HPDE6-E6E7 (cell line): ENCODE measurements around the gene EFCAB6.

Experiments
- DNase-seq: peaks from one replicate; pipeline ENCODE4 v3.0.0; 2011; ENCODE audit warnings: missing footprints; ENCODE audit errors: extremely low spot score

Gene EFCAB6

DNA sequence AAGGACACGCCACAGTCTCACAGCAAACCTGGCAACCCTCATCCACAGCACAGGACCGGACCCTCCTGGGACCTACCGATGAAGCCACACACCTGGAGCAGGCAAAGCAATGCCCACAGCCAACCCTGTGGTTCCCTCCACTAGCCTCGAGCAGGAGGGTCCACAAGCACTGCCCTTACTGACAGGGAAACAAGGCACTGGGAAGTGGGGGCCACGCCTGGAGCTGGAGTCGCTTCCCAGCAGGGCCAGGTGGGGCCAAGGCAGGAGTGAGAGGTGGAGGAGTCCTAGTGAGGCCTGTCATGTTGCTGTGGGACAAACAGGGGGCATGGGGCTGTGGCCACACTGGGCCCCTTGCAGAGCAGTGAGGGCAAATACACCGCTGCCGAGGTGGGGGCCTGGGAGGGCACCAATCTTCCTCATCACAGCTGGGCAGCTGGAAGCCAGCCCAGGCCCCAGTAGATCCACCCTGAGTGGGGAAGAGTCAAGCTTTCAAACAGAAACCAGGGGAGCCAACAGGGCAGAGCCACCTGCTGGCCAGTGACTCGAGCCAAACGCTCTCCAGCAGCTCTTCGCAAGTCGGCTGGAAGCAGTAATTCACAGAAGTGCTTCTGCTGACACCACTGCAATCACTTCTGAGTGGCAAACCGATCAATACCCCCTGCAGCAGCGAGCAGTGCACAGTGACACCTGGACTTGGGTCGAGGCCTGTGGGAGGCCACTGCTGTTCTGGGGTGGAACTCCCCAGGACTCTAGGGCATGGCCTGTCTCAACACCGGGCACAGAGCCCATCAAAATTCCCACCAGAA is 36.5 kb upstream of the EFCAB6 start:
- DNase-seq, result peak; percentile 15

DNA sequence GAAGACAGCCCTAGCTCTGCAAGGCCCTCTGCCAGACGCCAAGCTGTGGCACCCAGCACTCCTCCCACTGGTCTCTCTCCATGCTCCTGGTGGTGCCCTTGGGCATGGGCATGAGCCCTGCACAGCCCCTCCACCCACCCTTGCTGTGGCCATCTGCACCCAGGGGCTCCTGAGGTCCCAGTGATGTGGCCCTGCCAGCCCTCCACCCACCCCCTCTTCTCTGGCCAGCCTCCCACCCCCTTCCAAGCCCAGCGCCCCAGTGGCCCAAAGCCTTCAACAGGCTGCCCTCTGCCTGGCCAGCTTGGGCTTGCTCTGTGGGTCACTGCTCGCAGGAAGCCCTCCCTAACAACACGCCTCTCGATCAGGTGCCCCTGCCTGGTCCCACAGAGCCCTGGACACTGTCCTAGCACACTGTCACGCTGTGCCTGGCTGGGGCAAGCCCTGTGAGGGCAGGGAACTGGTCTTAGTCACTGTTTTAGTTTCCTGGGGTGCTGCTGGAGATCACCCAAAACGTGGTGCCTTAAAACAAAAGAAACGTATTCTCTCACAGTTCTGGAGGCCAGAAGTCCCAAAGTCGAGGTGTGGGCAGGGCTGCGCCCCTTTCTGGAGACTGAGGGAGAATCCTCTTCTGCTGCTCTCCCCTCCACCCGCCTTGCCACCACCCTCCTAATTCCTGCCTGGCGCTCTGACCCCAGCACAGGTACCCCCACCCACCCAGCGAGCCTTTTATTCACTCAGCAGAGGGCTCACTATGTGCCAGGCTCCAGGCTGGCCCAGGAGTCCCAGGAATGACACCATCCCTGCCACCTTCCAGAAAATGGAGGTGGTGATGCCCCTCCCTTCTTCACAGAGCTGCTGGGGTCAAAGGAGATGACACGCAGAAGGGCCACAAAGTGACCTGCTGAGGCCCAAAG is 35.5 kb upstream of the EFCAB6 start:
- DNase-seq, result no peak

DNA sequence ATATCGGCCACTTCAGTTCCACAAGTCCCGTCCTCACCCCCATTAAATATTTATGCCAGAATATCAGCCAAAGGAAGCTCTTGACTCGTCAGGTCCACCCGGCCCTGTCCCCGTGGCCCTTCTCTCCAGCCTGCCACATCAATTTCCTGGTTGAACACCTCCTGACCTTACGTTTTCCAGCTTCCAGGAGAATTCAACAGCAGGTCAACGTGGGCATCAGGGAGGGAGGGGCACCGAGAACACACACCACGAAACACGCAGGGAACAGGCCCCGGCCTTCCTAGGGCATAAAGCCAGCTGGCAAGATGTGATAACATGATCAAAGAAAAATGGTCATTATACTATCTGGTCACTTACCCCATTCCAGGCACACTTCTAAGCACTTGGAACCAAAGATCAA is 34.9 kb upstream of the EFCAB6 start:
- no peak for DNase-seq

DNA sequence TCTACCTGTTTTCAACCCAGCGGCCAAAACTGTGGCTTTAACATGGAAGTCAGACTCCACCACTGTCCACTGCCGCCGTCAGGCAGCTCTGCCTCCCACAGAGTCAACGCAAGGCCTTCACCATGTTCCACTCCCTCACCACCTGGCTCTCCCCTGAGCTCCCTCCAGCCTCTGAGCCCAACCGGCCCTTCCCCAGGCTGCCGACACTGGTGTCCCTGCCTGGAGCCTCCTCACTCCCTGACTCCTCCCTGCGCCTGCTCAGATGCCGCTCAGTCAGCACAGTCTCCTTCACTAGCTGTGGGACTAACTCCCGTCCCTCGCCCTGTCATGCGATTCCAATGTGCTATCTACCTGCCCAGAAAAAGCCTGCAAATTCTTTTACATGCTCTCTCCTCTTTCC is 33.9 kb upstream of the EFCAB6 start:
- no peak for DNase-seq

DNA sequence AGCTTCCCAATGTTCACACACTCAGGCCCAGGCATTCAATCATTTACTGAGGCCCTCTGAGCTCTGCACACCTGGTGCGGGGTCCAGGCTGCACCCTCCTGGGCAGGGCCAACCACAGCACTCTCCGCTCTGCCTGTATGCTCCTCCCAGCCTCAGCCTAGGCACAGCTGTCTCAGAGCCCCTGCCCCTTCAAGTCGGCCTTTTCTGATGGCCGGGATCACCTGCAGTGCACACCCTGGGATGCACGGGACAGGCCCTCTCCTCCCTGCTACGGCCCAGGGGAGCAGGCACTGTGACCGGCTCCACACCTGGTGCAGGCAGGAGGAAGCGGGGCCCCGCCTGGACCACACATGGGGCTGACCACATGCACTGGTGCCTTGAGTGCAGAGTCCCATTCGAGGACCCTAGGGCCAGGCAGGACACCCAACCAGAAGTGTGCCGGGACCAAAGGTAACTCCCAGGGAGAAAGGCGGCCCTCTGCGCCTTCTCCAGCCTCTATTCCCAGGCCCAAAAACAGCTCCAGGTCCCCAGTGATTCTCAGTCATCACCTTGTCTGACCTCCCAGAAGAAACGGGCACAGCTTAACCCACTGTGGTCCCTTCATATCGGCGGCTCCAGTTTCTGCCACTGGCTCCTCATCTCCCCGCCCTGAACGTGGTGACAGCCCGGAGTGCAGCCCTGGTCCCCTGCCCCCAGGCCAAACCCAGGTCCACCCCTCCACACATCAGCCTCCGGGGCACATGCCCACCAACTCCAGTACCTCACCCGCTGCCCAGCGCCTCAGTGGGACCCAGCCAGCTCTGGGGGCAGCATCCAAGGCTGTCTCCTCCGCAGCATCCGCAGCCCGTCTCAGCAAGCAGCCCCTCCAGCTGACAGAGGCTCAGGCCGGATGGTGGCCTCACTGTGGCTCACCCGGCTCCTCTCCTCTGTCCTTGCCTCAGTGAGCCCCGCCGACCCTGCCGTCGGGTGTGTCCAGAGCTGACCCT is 32.7 kb upstream of the EFCAB6 start:
- DNase-seq, result no peak

DNA sequence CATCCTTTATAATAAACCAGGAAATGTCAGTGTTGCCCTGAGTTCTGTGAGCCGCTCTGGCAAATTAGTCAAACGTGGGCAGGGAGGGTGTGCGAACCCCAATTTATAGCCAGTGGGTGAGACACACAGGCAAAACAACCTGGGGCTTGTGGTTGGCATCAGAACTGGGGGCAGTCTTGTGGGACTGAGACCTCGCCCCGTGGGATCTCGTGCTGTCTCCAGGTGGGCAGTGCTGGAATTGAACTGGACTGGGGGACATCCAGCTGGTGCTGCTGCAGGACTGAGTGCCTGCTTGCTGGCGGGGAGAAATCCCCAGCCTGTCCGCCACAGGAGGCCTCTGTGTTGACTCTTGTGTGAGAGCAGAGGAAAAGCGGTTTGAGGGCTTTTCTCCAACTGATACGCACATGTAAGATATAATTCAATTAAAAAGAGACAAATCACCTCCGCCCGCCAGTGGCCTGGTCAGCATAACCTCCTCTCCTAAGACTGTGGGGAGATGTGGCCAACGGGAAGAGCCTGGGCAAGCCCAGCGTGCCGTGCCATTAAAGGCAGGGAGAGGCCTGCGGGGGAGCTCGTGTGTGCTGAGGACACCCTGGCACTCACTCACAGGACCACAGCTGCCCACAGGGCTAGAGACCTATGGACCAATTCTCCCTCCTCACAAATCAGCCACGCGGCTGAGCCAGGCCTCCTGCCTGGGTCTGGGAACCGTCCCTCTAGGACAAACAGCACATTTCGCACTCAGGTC is 31.9 kb upstream of the EFCAB6 start:
- no peak for DNase-seq

DNA sequence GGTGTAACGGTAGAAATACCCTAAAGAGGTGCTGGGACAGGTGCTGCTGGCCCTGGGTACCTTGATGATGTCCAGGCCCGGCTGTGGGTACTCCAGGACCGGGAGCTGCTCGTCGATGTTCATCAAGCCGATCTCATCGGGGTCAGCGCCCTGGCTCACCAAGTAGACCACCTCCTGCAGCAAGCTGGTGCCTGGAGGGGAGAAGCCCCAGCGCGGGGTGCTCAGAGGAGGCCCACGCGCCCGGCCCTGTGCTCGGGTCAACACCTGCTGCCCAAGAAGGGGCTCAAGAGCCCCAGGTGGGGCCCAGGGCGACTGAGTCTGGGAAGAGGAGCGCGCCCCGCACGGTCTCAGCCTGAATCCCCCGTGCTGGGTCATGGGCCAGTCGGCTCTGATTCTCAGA is 29.6 kb upstream of the EFCAB6 start:
- DNase-seq, result no peak

DNA sequence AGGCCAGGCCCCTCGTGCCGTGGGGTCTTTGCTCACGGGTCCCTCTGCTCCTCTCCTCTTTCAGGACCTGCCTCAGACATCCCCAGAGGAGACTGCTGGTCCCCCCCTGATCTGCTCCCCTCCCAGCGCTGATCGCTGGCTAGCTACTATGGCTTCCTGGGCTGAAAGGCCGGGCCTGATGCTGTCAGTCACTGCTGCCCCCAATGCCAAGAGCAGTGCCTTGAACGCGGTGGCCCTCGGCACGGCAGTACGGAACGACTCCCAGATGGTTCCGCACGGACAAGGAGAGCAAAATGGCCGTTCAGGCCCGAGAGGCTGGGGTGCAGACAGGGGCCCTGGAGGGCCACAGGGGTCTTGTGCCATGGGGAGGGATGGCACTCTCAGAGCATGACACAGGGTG is 28.7 kb upstream of the EFCAB6 start:
- no peak for DNase-seq

DNA sequence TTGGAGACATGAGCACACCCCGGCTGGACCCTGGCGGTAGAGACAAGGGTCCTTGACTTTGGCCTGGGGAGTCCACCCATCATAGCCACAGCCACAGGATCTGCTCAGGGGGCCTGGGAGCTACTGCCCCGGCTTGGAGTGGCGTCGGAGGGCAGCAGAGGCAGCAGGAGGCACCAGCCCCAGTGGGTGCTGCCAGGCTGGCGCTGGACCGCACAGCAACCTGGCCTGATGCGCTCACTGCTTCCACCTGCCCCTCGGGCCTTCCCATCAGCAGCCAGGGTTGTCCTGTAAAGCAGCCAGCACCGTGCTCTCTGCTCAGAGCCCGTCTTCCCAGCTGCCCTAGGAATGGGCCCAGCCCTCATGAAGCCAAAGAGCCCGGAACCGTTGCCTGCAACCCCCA is 28.3 kb upstream of the EFCAB6 start:
- no peak for DNase-seq

DNA sequence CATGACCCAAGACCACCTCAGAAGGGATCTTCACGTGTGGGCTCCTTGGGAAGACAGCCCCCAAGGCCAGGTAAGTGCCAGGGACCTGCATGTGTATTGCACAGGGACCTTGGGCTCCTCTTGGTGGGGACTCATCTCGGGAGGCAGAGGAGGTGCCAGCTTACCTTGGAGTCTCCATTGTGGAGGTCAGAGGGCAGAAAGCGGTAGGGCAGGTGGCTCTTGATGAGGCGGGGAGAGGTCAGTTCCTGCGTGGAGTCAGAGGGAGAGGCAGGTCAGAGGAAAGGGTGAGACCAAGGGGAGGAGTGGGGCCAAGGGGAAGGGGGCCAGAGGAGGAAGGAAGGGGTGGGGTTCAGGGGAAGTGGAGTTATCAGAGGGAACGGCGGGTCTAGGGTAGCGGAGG is 27.7 kb upstream of the EFCAB6 start:
- no peak for DNase-seq

DNA sequence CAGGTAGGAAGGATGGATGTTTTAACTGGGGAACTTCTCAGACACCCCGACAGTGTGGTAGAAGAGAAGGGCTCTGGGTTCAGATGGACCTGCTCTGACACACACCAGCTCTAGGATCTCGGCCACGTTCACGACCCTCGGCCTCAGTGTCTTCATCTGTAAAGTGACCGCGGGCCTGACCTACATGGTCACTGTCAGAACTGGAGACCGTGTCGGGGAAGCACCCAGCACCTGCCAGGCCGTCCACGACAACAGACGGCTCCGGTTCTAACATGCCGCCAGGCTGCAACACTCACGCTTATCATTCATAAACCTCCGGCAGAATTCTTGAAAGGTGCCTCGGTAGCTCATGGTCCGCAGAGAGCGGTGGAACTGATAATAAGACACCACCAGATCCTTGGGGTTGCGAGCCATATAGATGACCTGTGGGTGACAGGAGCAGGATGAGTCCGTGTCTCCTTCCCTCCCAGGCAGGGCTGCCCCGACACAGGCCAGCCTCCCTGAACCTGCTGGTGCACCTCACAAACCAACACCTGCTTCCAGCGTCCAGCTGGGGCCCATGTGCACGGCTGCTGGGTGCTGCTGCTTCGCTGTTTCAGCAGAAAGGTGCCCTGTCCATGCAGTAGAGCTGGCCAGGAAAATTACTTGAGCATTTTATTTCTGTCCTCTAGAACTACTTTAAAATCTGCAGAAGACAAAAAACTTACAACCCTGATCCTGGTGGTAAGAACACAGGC is 26.6 kb upstream of the EFCAB6 start:
- DNase-seq, result no peak

DNA sequence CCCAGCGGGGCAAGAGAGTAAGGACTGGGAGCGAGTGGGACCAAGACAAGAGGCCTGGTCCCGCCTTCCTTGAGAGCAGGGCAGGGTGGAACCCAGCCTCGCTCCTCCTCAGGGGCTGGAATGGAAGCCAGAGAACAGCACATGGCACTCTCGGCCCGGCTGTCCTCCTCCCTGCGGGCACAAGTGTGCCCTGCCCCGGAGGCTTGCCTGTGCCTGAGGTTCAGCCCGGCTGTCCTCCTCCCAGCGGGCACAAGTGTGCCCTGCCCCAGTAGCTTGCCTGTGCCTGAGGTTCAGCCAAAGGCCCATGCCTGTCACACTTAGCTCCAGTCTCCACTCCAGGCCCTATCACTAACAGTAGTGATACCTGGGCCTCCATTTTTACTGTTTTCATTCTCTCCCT is 26.1 kb upstream of the EFCAB6 start:
- no peak for DNase-seq

DNA sequence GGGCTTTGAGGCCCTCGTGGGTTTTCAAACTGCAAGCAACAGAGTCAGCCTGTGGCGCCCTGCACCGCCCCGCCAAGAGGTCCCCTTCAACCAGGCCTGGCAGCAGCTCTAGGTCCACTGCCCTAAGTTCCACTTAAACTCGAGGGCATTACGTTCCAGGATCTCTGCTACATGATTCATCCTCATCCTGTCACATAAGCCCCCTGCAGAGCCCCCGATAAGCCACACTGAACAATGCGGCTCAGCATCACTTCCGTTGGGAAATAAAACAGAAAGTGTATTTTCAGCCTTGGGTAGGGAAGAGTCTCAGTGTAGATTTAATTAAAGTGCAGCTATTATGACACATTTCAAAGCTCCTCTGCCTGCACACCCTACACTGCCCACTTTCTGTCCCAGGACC is 25.6 kb upstream of the EFCAB6 start:
- no peak for DNase-seq

DNA sequence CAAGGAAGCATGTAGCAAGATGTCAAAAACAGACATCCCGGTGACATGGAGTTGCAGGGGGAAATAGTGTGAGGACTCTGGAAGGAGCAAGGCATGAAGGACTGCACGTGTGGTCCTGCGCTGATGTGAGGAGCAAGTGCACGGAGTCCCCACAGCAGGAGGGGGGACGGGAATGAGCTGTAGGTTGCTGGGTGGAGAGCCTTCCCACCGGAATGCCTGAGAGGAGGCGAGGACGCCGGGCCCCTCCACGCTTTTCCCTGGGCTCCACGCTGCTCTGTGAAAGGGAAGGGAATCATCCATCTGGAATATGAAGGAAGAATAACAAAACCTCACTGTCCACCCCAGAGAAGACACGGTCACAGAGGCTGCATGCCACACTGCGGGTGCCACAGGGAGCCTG is 23.6 kb upstream of the EFCAB6 start:
- DNase-seq, result no peak

DNA sequence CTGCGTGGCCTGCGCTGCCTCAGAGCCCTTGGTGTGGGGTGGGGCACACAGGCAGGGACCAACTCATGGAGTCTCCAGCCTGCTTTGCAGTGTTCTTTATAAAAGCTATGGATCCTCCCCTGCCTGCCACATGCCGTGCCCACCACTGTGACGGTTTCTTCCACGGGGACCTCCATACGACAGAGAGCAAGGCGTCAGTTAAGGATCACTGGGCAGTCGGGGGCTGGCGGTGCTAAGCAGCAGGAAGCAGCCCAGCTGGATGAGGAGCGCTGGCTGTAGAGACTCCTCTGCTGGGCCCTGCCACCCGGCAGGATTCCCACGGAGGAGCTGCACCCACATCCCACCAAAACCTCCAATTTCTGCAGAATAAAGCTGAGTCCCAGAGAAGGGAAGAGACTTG is 23.1 kb upstream of the EFCAB6 start:
- no peak for DNase-seq

DNA sequence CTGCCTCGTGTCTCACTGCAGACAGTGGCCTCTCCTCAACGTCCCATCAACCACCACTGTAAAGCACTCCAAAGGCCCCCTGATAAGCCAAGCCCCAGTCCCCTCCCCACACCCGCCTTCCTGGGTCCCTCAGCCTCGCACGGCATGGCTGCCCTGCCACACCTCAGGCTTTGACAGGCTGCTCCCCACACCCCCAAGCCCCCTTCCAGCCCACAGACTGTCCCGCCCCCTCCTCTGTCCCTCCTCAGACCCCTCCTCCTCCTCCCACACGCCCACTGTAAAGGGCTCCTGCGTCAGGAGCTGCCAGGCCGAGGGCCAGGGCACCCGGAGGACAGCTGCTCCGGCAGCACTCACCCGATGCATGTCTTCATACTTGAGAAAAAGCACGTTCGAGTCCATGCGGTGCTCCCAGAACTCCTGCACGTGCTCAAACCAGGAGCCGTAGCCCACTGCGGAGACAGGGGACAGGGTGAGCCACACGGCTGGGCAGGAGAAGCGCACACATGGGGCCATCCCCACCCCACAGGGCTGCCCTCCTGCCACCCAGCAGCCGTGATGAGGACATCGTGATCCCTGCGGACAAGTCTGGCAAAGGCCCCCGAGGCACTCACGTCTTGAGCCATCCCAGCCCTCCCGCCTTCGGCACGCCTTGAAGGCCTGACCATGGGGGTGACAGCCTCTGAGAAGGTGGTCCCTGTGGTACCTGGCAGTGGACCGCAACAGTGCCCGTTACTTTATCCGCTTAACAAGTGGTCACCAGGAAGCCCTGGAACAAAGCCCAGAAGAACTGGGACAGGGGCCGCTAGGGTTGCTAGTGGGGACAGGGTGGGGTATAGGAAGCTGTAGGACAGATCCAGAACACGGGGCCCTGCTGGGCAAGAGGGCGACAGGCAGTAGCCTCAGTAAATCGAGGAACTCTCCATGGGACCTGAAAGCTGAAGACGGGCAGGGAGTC is 21.5 kb upstream of the EFCAB6 start:
- no peak for DNase-seq

DNA sequence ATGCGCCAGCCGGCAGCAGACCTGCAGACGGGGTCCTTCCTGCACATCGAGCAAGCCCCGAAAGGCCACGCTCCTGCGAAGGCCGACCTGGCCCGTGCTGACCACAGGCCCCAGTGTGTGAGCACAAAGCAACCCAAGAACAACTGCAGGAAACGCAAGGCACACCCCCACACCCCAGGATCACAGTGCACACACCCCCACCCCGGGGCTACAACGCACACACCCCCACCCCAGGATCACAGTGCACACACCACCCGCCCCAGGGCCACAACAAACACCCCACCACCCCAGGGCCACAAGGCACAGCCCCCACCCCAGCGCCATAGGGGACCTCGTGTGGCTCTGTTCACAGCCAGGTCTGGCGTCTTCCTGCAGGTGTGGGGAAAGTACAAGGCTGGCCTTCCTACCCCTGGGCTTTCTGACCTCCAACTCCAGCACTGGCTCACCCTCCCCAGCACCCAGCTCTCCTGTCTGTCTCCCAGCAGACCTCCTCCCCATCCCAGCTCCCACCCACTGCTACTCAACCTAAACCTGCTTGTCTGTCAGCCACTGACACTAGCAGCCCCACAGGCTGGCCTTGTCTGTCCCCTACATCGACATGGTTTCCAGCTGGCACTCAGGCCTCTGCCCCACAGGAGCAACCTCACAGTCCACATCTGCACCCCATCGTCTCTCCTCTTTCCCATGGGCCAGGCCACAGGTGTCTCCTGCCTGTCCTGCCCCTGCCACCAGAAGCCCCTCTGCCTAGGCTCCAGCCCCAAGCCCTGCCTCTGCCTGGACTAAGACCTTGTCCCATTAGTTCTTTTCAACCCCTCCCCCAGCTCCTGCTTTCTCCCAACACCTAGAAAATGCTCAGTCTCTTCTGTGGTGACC is 20.5 kb upstream of the EFCAB6 start:
- no peak for DNase-seq
